HepG2 (cell line): ENCODE data around the gene CADM1. TPM values are rescaled to one million over a fixed set of nuclear protein-coding genes. Genes with fewer than 3 reads are reported as not detected.

Experiments used
- ASH2L ChIP-seq: fragments of 300-600, 200-600 bp; sonication (generic); IDR thresholded peaks from 2 replicates; pipeline ENCODE4 v1.7.0; 2017; ENCODE audit warnings: low read depth, mild to moderate bottlenecking, moderate library complexity, mixed read lengths, low read length; ENCODE audit not compliant: insufficient read length
- DRAP1 ChIP-seq: IDR thresholded peaks from 2 replicates; pipeline ENCODE4 v1.6.1; 2016; ENCODE audit warnings: missing genetic modification reagents, missing compliant biosample characterization
- FOXP1 ChIP-seq, 2 experiments: fragments of 450-650 bp in 1 of 2; IDR thresholded peaks; 2 replicates each; pipeline ENCODE4 v1.6.1; 2017 to 2018; ENCODE audit warnings: antibody characterized with exemption in 1 of 2
- GABPB1 ChIP-seq: IDR thresholded peaks from 2 replicates; pipeline ENCODE4 v1.6.1; 2016; ENCODE audit warnings: mild to moderate bottlenecking, missing genetic modification reagents, moderate library complexity, missing compliant biosample characterization
- HDAC1 ChIP-seq: sonication (generic); formaldehyde crosslinking; IDR thresholded peaks from 2 replicates; pipeline ENCODE4 v1.5.1; 2020; ENCODE audit warnings: mild to moderate bottlenecking, missing genetic modification reagents
- HHEX ChIP-seq: IDR thresholded peaks from 2 replicates; pipeline ENCODE4 v1.6.1; 2016; ENCODE audit warnings: control low read depth
- HNF1A ChIP-seq, 2 experiments: sonication (generic) in 1 of 2; formaldehyde crosslinking in 1 of 2; IDR thresholded peaks; 2 replicates each; pipeline versions ENCODE4 v1.4.0 to v1.6.1; 2016 to 2020; ENCODE audit warnings: borderline replicate concordance in 1 of 2, low read depth in 1 of 2, mild to moderate bottlenecking in 1 of 2, missing genetic modification reagents in 1 of 2
- JUND ChIP-seq: sonication (generic); formaldehyde crosslinking; IDR thresholded peaks from 2 replicates; pipeline ENCODE4 v1.8.0; 2022; ENCODE audit warnings: mild to moderate bottlenecking, missing genetic modification reagents
- RBM39 ChIP-seq: fragments of 200-400 bp; formaldehyde crosslinking; IDR thresholded peaks from one replicate; pipeline ENCODE4 v1.6.1; 2018; ENCODE audit warnings: antibody characterized with exemption, mild to moderate bottlenecking, low read depth, low read length; ENCODE audit not compliant: poor library complexity, severe bottlenecking
- RFX1 ChIP-seq: fragments of 450-650 bp; IDR thresholded peaks from 2 replicates; pipeline ENCODE4 v1.6.1; 2017
- SMAD1 ChIP-seq: sonication (generic); formaldehyde crosslinking; IDR thresholded peaks from 2 replicates; pipeline ENCODE4 v1.4.0; 2020; ENCODE audit warnings: missing genetic modification reagents, low read depth, mild to moderate bottlenecking, borderline replicate concordance
- TBL1XR1 ChIP-seq: fragments of 150-350 bp; IDR thresholded peaks from 2 replicates; pipeline ENCODE4 v1.6.1; 2014; ENCODE audit warnings: borderline replicate concordance, low read length; ENCODE audit not compliant: partially characterized antibody
- TCF12 ChIP-seq, 2 experiments: fragments of 450-650 bp in 1 of 2; sonication (generic) in 1 of 2; formaldehyde crosslinking in 1 of 2; IDR thresholded peaks; 2 replicates each; pipeline versions ENCODE4 v1.6.1 to v1.8.0; 2017 to 2022; ENCODE audit warnings: antibody characterized with exemption in 1 of 2, mild to moderate bottlenecking in 1 of 2, missing genetic modification reagents in 1 of 2, moderate library complexity in 1 of 2
- YEATS2 ChIP-seq: sonication (generic); formaldehyde crosslinking; IDR thresholded peaks from 2 replicates; pipeline ENCODE4 v1.4.0; 2020; ENCODE audit warnings: missing genetic modification reagents, borderline replicate concordance
- YY1 ChIP-seq: IDR thresholded peaks from 2 replicates; pipeline ENCODE4 v1.6.1; 2011; ENCODE audit warnings: low read length, low read depth, moderate library complexity, mild to moderate bottlenecking; ENCODE audit not compliant: insufficient read depth, insufficient replicate concordance
- ZBTB14 ChIP-seq: sonication (generic); formaldehyde crosslinking; IDR thresholded peaks from 2 replicates; pipeline ENCODE4 v1.4.0; 2020; ENCODE audit warnings: missing genetic modification reagents
- ZFP41 ChIP-seq: sonication (generic); formaldehyde crosslinking; IDR thresholded peaks from 2 replicates; pipeline ENCODE4 v1.4.0; 2020; ENCODE audit warnings: mild to moderate bottlenecking, missing genetic modification reagents, borderline replicate concordance
- ZFX ChIP-seq: sonication (generic); formaldehyde crosslinking; IDR thresholded peaks from 2 replicates; pipeline ENCODE4 v1.4.0; 2020; ENCODE audit warnings: mild to moderate bottlenecking, low read depth, missing genetic modification reagents, moderate library complexity
- ZNF292 ChIP-seq: sonication (generic); formaldehyde crosslinking; IDR thresholded peaks from 2 replicates; pipeline ENCODE4 v1.8.1; 2022; ENCODE audit warnings: mild to moderate bottlenecking, low read depth, missing genetic modification reagents, borderline replicate concordance
- ZNF556 ChIP-seq: sonication (generic); formaldehyde crosslinking; IDR thresholded peaks from 2 replicates; pipeline ENCODE4 v1.4.0; 2020; ENCODE audit warnings: mild to moderate bottlenecking, missing genetic modification reagents, borderline replicate concordance
- ZNF724P ChIP-seq: sonication (generic); formaldehyde crosslinking; IDR thresholded peaks from 2 replicates; pipeline ENCODE4 v1.8.0; 2022; ENCODE audit warnings: missing genetic modification reagents, borderline replicate concordance
- ZNF737 ChIP-seq: sonication (generic); formaldehyde crosslinking; IDR thresholded peaks from 2 replicates; pipeline ENCODE4 v1.5.0; 2020; ENCODE audit warnings: missing genetic modification reagents, mild to moderate bottlenecking, borderline replicate concordance
- ZSCAN9 ChIP-seq: IDR thresholded peaks from 2 replicates; pipeline ENCODE4 v1.6.1; 2016; ENCODE audit warnings: borderline replicate concordance
- polyA plus RNA-seq, 8 experiments: library from polyadenylated mRNA; depleted of rRNA in 3 of 8; stranded (reverse) in 7 of 8; unstranded in 1 of 8; fragments of >200 nt; fragmentation: Illumina TruSeq in 4 of 8; extraction: Trizol in 4 of 8; gene quantifications; 2 replicates each; pipeline versions ENCODE4 v1.2.1 to v1.2.3, GENCODE V29; 2011 to 2016; ENCODE audit warnings: low read depth in 4 of 8, missing spikeins in 1 of 8, mixed read lengths in 1 of 8; ENCODE audit not compliant: insufficient read depth in 1 of 8
- total RNA-seq, 5 experiments: library from RNA; depleted of rRNA; stranded (reverse); fragments of >200 nt; fragmentation: Illumina TruSeq; extraction: Trizol; gene quantifications; 2 replicates each; pipeline ENCODE4 v1.2.3, GENCODE V29; 2016; ENCODE audit warnings: low read depth in 1 of 5

The CADM1 gene
- total and polyA plus RNA-seq, 2 of the 13 experiments (the other 11 are each of a cell fraction or from before 2014, with no cell fraction given) = 71.3 to 122 TPM

GRCh38 chr11:115548878-115549528 is 44.8 kb upstream of the CADM1 start (continued):
- TF ChIP-seq HNF1A (IDR thresholded peaks at IDR 0.05; ENCODE audit: low read depth) (0 out of 2 replicates have a peak, but pooled peaks have one; percentile 33), HNF1A (CRISPR knock-in tag; IDR thresholded peaks at IDR 0.05; ENCODE audit: borderline replicate concordance) (no peak), ZNF737 (CRISPR knock-in tag) (no peak), TCF12 (IDR thresholded peaks at IDR 0.05) (no peak), TCF12 (CRISPR knock-in tag; IDR thresholded peaks at IDR 0.05) (no peak), YY1 (peak; percentile 13), ZFX (CRISPR knock-in tag) (peak; percentile 43; the same call in 1 of the 2 replicates), TBL1XR1 (no peak), ZBTB14 (CRISPR knock-in tag) (no peak), YEATS2 (no peak), ZFP41 (no peak), DRAP1 (no peak), SMAD1 (no peak), FOXP1 (IDR thresholded peaks at IDR 0.05) (0 out of 2 replicates have a peak, but pooled peaks have one; percentile 14), FOXP1 (CRISPR knock-in tag; IDR thresholded peaks at IDR 0.05) (peak; percentile 68), ZNF724P (CRISPR knock-in tag) (no peak), ZNF556 (CRISPR knock-in tag) (0 out of 2 replicates have a peak, but pooled peaks have one; percentile 27), HHEX (CRISPR knock-in tag) (no peak), HDAC1 (CRISPR knock-in tag) (peak; percentile 39; the same call in 1 of the 2 replicates), JUND (CRISPR knock-in tag) (0 out of 2 replicates have a peak, but pooled peaks have one; percentile 39), ZSCAN9 (CRISPR knock-in tag) (no peak), ASH2L (peak; percentile 53), GABPB1 (no peak), RBM39 (no peak), RFX1 (no peak), ZNF292 (CRISPR knock-in tag) (0 out of 2 replicates have a peak, but pooled peaks have one; percentile 28)
